Measurements from ENCODE around the gene RSU1. TPM values are rescaled to one million over a fixed set of nuclear protein-coding genes. Genes with fewer than 3 reads are reported as not detected.

The RSU1 gene
- total RNA-seq, 1 experiment from 2014 or later: 29.5 TPM

GRCh38 chr10:16787361-16787791, 29.8 kb downstream of the RSU1 start (continued):
- TF ChIP-seq ZBTB33 (IDR thresholded peaks at IDR 0.05; ENCODE audit: extremely low read depth, insufficient replicate concordance, low read length) (no peak), RAD21 (IDR thresholded peaks at IDR 0.05; ENCODE audit: low read depth) (no peak), EGR1 (IDR thresholded peaks at IDR 0.05; ENCODE audit: low read depth) (no peak), TCF7L2 (IDR thresholded peaks at IDR 0.05; ENCODE audit: borderline replicate concordance, extremely low read depth, insufficient read depth, insufficient read length) (no peak), POLR2AphosphoS5 (IDR thresholded peaks at IDR 0.05; ENCODE audit: low read depth, low read length) (no peak), FOSL1 (IDR thresholded peaks at IDR 0.05; ENCODE audit: low read depth) (no peak), MAX (IDR thresholded peaks at IDR 0.05) (no peak)

- Histone ChIP-seq H3K79me2 (ENCODE audit: insufficient read depth, low read length) (no peaks in the 10 kb centered on the region), H3K4me2 (ENCODE audit: low read length) (no peak overlapping the region), H3K4me1 (ENCODE audit: control insufficient read depth in 1 of 2, insufficient read depth in 2 of 2, low read length in 2 of 2) (no peaks in the 10 kb centered on the region), H3K9me3 (ENCODE audit: control insufficient read depth in 1 of 2, insufficient read depth in 1 of 2, low read depth in 1 of 2, low read length in 2 of 2) (no peaks in the 10 kb centered on the region), H3K36me3 (ENCODE audit: control insufficient read depth in 1 of 2, insufficient read depth in 2 of 2, low read length in 2 of 2) (no peaks in the 10 kb centered on the region), H3K9ac (ENCODE audit: low read length) (no peak overlapping the region), H3K27me3 (ENCODE audit: insufficient read depth, low read length) (no peaks in the 10 kb centered on the region), H3K9me2 (ENCODE audit: insufficient read depth) (no peaks in the 10 kb centered on the region), H3K27ac (ENCODE audit: low read depth, low read length) (no peak overlapping the region), H4K20me1 (ENCODE audit: insufficient read depth) (no peaks in the 10 kb centered on the region), H3K4me3 (replicated peaks in 1 of 2; ENCODE audit: low read depth in 1 of 2, low read length in 2 of 2) (no peak overlapping the region), H2AFZ (ENCODE audit: low read depth, low read length, poor library complexity, severe bottlenecking) (no peak overlapping the region)
- no TSS peak for BruUV-seq (replicated peaks)
- ChIA-PET CTCF (no interaction called here), RAD21 (ENCODE audit: low non-redundant PET in 1 of 2, low total read pairs in 2 of 2, uncharacterized antibody in 2 of 2, unreplicated experiment in 2 of 2) (no interaction called here), POLR2A (no interaction called here)
- intact Hi-C loops (cut with micrococcal nuclease): no loop called here
- TF ChIP-seq RAD21 (IDR thresholded peaks at IDR 0.05; ENCODE audit: low read depth): no peak
- no peak for TF ChIP-seq EZH2 (IDR thresholded peaks at IDR 0.05)
- no peak for TF ChIP-seq POLR2AphosphoS5 (IDR thresholded peaks at IDR 0.05; ENCODE audit: low read depth, low read length)
- TF ChIP-seq SRF (IDR thresholded peaks at IDR 0.05; ENCODE audit: low read depth): no peak
- DNase-seq (ENCODE audit: low read depth, low spot score) (no peak), ATAC-seq (no peak)
Observed at GRCh38 chr10:16780338-16780880, 36.8 kb downstream of the RSU1 start.
